GM18508 (cell line): Measurements from ENCODE around the gene G6PC3.

Experiments
- ATAC-seq: cut with Tn5 transposase; IDR thresholded peaks from one replicate; pipeline ENCODE4 v1.9.1; 2021; ENCODE audit warnings: moderate number of reproducible peaks; ENCODE audit not compliant: insufficient read depth, unreplicated experiment

The G6PC3 gene

GRCh38 chr17:44059101-44059892, 11.2 kb upstream of the G6PC3 start:
- ATAC-seq = no peak

- ATAC-seq = no peak
Observed at GRCh38 chr17:44061446-44061845, 9.1 kb upstream of the G6PC3 start.

- no peak for ATAC-seq
Observed at GRCh38 chr17:44062871-44063270, 7.7 kb upstream of the G6PC3 start.

GRCh38 chr17:44063704-44064639, 6.6 kb upstream of the G6PC3 start:
- ATAC-seq = no peak

- ATAC-seq = no peak
Observed at GRCh38 chr17:44065668-44066203, 4.8 kb upstream of the G6PC3 start.

GRCh38 chr17:44066204-44066930, 4.2 kb upstream of the G6PC3 start, which contains the start of gene LSM12:
Gene LSM12 (minus strand): TSS chr17:44066671. CDS start chr17:44066587, 84 bp downstream.
- ATAC-seq = no peak

- ATAC-seq = no peak
Observed at GRCh38 chr17:44067545-44067940, 3.0 kb upstream of the G6PC3 start.

- ATAC-seq = no peak
Observed at GRCh38 chr17:44069974-44070454, 521 bp upstream of the G6PC3 start.

- ATAC-seq = no peak
Observed at GRCh38 chr17:44071198-44071520, 624 bp downstream of the G6PC3 start.

- ATAC-seq = no peak
Observed at GRCh38 chr17:44071772-44072171, 1.2 kb downstream of the G6PC3 start.

GRCh38 chr17:44074231-44074910, 3.8 kb downstream of the G6PC3 start:
- ATAC-seq = no peak

GRCh38 chr17:44074911-44075285, 4.4 kb downstream of the G6PC3 start:
- ATAC-seq = no peak

GRCh38 chr17:44075598-44076293, 5.2 kb downstream of the G6PC3 start:
- no peak for ATAC-seq

- ATAC-seq = no peak
Observed at GRCh38 chr17:44076716-44077594, 6.4 kb downstream of the G6PC3 start.

GRCh38 chr17:44077595-44077909, 7.0 kb downstream of the G6PC3 start:
- ATAC-seq = no peak

- no peak for ATAC-seq
Observed at GRCh38 chr17:44078412-44078811, 7.9 kb downstream of the G6PC3 start.

- ATAC-seq = no peak
Observed at GRCh38 chr17:44079877-44080821, 9.6 kb downstream of the G6PC3 start.
